ENCODE data around the gene ENO2. TPM values are rescaled to one million over a fixed set of nuclear protein-coding genes. Genes with fewer than 3 reads are reported as not detected.

ENO2 gene
- total RNA-seq, 4 donors from 2014 or later = 3.4 to 6.2 (median 5.6) TPM

DNA sequence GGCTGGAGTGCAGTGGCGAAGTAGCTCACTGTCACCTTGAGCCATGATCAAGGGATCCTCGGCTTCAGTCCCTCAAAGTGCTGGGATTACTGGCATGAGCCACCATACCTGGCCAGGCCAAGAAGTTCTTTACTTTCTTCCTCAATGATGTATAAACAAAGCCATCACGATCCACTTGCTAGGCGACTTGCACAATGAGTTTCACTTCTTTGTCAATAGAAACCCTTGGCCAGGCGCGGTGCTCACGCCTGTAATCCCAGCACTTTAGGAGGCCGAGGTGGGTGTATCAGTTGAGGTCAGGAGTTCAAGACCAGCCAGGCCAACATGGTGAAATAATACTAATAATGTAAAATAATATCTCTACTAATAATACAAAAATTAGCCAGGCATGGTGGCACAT lies 26.9 kb upstream of the ENO2 start:
- TF ChIP-seq, protein P1, sequence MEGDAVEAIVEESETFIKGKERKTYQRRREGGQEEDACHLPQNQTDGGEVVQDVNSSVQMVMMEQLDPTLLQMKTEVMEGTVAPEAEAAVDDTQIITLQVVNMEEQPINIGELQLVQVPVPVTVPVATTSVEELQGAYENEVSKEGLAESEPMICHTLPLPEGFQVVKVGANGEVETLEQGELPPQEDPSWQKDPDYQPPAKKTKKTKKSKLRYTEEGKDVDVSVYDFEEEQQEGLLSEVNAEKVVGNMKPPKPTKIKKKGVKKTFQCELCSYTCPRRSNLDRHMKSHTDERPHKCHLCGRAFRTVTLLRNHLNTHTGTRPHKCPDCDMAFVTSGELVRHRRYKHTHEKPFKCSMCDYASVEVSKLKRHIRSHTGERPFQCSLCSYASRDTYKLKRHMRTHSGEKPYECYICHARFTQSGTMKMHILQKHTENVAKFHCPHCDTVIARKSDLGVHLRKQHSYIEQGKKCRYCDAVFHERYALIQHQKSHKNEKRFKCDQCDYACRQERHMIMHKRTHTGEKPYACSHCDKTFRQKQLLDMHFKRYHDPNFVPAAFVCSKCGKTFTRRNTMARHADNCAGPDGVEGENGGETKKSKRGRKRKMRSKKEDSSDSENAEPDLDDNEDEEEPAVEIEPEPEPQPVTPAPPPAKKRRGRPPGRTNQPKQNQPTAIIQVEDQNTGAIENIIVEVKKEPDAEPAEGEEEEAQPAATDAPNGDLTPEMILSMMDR (IDR thresholded peaks at IDR 0.05; ENCODE audit: low read depth) = no peak

DNA sequence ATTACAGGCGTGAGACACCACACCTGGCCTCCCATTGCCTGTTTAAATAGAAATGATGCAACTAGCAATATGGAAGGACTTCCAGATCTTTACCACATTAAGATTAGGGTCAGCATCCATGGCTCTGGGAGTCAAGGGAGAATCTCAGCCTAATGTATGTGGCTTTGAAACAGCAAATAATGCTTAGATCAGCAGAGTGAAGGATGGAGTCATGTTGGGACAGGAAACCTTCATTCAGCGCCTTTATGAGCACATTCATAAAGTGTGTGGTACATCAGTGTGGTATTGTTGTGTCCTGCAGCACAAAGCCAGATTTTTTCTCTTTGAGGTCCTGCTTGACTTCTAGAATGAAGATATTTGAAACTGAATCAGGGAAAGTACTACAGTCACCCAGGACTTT lies 26.0 kb upstream of the ENO2 start:
- TF ChIP-seq, protein P1 (IDR thresholded peaks at IDR 0.05; ENCODE audit: low read depth) = no peak

DNA sequence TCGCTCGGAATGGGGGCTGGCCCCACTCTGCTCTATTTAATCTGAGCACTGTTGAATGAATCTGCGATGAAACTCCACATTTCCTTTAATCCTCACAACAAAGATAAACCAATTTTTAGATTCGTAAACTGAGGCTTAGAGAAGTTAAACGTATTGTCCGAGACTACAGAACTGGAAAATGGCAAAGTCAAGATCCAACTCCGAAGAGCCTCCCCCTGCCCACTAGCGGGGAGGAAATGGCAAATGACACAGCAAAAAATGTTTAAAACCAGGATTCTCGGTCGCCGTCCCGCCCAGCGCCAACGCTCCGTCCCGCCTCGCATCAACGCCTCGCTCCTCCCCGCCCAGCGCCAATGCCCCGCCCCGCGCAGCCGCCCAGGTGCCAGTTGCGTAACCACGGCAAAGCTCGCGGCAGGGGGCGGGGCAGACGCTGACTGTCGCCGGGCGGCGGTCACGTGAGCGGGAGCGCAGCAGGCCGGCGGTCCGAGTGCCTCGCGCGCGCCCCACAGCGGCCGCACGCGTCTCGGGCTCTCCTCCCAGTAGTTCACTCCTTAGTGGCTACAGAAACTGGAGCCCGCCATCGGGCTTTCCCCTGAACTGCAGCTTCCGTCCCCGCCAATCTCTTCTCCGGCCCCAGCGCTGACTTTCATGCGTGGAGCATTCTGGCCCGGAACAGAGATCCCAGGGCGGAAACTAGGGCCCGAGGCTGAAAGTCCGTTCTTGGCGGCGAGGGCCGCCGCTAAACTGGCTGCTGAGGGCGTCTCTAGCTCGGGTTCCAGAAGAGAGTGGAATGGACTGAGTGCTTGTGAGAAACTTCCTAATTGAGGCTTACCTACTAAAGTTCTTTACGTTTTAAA lies 23.4 kb upstream of the ENO2 start:
- TF ChIP-seq, protein P1 (IDR thresholded peaks at IDR 0.05; ENCODE audit: low read depth) = no peak

DNA sequence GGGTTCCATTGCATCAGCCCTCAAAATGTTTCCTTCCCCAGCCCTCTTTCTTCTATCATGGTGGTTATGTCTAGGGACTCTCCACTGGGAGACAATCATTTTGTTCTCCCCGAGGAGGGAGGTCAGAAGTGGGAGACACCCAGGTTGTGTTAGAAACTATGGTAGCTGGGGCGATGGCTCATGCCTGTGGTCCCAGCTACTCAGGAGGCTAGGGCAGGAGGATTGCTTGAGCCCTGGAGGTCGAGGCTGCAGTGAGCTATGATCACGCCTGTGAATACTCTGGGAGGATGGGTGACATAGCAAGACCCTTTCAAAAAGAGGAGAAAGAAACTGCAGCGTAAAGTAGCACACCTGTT lies 22.8 kb upstream of the ENO2 start:
- TF ChIP-seq, protein P1 (IDR thresholded peaks at IDR 0.05; ENCODE audit: low read depth) = no peak

DNA sequence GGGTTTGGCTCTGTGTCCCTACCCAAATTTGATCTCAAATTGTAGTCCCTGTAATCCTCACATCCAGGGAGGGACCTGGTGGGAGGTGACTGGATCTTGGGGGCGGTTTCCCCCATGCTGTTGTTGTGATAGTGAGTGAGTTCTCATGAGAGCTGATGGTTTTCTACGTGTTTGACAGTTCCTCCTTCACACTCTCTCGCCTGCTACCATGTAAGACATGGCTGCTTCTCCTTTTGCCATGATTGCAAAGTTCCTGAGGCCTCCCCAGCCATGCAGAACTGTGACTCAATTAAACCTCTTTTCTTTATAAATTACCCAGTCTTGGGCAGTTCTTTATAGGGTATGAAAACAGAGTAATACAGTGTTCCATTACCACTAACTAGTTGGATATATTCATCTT lies 20.1 kb upstream of the ENO2 start:
- TF ChIP-seq, protein P1 (IDR thresholded peaks at IDR 0.05; ENCODE audit: low read depth) = no peak

DNA sequence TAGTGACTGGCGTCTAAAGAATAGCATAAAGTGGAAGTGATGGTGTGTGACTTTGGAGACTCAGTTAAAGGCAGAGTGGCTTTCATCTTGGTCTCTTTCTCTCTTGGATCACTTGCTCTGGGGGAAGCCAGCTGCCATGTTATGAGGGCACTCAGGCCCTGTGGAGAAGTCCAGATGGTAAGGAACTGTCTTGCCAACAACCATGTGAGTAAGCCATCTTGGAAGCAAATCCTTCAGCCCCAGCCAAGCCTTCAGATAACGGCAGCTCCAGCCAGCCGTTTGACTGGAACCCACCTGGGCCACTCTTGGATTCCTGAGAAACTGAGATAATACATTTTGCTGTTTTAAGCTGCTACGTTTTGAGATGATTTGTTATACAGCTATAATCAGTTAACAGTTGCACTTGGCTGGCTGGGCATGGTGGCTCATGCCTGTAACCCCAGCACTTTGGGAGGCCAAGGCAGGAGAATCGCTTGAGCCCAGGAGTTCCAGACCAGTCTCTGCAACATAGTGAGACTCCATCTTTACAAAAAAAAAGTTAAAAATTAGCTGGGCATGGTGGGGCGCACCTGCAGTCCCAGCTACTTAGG lies 17.4 kb upstream of the ENO2 start:
- TF ChIP-seq, protein P1 (IDR thresholded peaks at IDR 0.05; ENCODE audit: low read depth) = no peak

DNA sequence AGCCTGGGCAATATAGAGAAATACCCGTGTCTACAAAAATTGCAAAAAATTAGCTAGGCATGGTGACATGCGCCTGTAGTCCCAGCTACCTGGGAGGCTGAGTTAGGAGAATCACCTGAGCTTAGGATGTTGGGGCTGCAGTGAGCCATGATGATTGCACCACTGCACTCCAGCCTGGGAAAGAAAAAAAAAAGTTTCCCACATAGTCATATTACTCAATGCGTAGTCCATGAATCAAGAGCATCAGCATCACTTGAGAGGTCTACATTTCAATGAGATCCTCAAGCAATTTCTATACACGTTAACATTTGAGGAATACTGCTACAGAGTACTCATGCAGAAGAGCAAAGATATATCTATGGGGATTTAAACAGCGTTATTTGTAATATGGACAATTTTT lies 15.0 kb upstream of the ENO2 start:
- TF ChIP-seq, protein P1 (IDR thresholded peaks at IDR 0.05; ENCODE audit: low read depth) = no peak

Measured in subcutaneous adipose tissue (tissue), 4 donors.